ENCODE data around the gene STAC3. TPM values are rescaled to one million over a fixed set of nuclear protein-coding genes. Genes with fewer than 3 reads are reported as not detected.

The STAC3 gene
- polyA plus RNA-seq, 3 donors: 5.2 to 8.0 (median 6.1) TPM

DNA sequence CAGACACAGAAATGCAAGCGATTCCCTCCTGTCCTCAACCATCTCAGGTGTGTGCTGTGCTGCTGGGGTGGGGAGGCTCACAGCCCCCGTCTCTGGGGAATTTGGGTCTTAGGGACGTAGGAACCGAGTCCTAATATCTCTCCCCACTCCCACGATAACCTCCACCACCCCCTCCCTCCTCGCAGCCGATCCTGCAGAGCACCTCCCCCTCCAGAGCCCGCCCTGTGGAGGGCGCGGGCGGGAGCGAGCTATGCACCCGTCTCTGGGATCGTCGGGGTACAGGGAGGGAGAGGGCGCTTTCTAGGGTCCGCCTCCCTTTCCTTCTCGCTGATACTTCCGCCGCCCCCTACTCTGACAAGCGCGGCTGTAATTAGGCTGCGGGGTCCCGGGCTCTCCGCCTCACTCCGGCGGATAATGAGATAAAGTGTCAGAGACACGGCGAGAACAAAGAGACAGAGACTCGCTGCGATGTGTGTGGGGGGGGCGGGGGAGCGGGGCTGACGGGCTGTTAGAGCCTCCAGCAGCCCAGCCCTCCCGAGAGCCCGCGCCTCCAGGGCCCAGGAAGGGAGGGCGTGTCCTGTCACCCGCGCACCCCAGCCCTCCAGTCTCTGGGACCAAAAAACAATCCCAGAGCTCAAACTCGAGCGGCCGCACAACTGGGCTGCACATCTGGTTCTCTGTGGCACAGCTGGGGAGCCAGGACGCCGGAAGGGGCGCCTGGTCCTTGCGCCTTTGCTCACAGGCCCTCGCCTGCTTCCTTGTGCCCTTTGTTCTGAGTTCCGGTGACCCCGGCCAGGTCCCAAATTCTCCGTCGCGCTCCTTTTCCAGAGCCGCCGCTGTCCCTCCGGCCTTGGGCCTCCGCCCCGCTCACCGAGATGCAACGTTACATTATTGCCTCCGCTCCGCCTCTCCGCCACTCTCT lies 12.8 kb downstream of the STAC3 start:
- no peak for DNase-seq (ENCODE audit: extremely low read depth in 1 of 11, low read depth in 9 of 11, low spot score in 4 of 11)

DNA sequence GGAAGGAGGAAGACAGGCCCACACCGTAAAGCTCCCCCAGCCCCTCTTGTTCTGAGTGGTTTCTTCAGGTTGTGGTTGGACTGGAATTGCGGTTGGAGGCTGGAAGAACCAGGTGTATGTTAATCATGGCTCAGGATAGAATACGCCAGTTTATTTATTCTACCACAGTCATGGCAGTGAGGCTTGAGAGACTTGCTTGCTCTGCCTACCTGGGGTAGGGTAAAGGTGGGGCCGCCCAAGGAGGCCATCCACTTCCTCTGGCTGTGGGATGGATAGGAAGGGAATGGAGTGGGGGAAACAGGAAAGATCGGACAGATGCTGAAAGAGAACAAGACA lies 13.4 kb downstream of the STAC3 start:
- DNase-seq (ENCODE audit: extremely low read depth in 1 of 11, low read depth in 9 of 11, low spot score in 4 of 11): no peak

DNA sequence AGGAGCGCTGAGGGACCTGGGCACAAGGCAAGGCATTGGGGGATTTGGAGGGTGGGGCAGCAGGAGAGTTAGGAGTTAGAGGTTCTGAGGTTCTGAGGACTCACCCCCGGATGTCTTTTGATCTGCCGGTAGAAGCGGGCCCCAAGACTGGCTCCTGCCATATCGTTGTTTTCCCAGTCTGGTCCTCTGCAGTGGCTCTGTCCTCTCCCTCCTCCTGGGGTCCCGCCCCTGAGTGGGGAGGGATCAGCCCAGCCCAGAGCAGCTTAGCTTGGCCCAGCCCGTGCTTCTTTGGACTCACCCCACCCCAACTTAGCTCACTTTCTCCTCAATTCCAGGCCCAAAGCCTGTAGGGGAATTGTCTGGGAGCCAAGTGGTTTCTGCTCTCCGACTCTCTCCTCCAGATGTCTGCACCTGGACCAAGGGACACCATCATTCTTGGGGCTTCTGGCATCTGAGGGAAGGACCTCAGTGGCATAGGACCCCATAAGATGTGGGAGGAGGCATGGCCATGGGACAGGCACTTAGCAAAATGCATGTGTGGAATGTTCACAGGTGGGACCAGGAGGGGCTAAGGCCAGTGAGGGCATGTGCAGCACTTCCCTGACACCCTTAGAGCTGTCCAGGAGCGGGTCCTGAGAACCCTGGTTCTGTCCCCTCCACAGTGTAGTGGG lies 13.9 kb downstream of the STAC3 start:
- DNase-seq (ENCODE audit: extremely low read depth in 1 of 11, low read depth in 9 of 11, low spot score in 4 of 11): no peak

GRCh38 chr12:57236201-57236924 lies 14.6 kb downstream of the STAC3 start:
- no peak for DNase-seq (ENCODE audit: extremely low read depth in 1 of 11, low read depth in 9 of 11, low spot score in 4 of 11)

DNA sequence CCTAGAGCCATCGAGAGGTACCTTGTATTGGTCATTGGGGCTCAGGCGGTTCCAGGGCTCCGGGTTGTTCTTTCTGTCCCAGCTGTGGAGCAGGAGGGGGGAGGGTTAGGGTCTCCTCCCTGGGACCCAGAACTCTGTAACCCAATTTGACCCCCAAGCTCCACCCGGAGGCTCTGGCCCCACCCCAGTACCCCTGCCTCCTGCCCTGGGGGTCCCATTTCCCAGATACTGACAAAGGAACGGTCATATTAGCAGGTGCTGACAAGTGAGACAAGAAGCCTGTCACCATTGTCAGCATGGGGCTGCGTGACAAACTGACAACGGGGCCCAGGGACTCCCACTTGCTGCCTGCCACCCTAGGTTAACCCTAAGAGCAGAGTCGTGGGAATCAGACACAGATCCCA lies 15.3 kb downstream of the STAC3 start:
- no peak for DNase-seq (ENCODE audit: extremely low read depth in 1 of 11, low read depth in 9 of 11, low spot score in 4 of 11)

- DNase-seq (ENCODE audit: extremely low read depth in 1 of 11, low read depth in 9 of 11, low spot score in 4 of 11): peak in 2 of 11 donors; percentile 54 to 63
Observed at GRCh38 chr12:57235017-57235727, 15.8 kb downstream of the STAC3 start.

GRCh38 chr12:57234571-57235016 lies 16.4 kb downstream of the STAC3 start:
- no peak for DNase-seq (ENCODE audit: extremely low read depth in 1 of 11, low read depth in 9 of 11, low spot score in 4 of 11)

DNA sequence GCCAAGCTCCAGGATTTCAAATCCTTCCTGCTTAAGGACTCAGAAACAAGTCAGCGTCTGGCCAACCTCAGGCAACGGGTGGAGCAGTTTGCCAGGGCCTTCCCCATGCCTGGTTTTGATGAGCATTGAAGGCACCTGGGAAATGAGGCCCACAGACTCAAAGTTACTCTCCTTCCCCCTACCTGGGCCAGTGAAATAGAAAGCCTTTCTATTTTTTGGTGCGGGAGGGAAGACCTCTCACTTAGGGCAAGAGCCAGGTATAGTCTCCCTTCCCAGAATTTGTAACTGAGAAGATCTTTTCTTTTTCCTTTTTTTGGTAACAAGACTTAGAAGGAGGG lies 16.8 kb downstream of the STAC3 start:
- DNase-seq (ENCODE audit: extremely low read depth in 1 of 11, low read depth in 9 of 11, low spot score in 4 of 11): no peak

DNA sequence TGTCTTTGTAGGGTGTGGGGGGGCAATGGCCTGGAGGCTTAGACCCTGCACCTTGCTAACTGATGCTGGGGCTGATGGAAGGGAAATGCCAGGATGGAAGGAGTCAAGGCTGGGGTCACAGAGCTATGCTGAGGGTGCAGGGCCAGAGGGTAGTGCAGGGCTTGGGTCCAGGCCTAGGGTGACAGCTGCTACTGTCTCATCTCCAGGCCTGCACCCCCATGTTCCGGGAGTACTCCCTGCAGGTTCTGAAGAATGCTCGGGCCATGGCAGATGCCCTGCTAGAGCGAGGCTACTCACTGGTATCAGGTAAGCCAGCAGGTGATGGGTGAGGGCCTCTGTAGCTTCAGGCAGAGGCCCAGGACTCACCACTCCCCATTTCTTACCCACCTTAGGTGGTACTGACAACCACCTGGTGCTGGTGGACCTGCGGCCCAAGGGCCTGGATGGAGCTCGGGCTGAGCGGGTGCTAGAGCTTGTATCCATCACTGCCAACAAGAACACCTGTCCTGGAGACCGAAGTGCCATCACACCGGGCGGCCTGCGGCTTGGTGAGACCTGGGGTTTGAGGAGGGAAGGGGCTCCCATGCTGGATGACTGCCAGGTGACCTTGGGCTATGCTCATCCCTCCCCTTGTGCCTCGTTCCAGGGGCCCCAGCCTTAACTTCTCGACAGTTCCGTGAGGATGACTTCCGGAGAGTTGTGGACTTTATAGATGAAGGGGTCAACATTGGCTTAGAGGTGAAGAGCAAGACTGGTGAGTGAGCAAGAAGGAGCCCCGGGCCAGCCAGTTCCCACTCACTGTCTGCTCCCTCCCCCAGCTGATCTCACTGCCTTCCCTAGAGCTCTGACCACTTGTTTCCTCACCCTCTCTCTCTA lies 17.4 kb downstream of the STAC3 start:
- no peak for DNase-seq (ENCODE audit: extremely low read depth in 1 of 11, low read depth in 9 of 11, low spot score in 4 of 11)

DNA sequence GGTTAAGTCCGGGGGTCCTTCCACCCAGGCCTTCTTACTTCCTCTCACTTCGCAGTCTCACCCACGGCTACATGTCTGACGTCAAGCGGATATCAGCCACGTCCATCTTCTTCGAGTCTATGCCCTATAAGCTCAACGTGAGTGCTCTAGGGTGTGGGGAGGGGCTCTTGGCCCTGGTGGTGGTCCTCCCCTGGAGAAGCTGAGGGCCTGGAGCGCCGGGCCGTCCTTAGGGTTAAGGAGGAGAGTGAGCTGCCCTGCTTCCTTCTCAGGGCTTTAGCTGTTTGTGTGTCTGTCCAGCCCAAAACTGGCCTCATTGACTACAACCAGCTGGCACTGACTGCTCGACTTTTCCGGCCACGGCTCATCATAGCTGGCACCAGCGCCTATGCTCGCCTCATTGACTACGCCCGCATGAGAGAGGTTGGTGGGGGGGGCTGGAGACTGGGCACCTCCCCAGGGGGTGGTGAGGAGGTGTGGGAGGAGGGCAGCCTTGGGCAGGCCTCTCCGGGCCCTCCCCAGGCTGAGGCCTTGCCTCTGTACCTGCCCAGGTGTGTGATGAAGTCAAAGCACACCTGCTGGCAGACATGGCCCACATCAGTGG lies 18.7 kb downstream of the STAC3 start:
- no peak for DNase-seq (ENCODE audit: extremely low read depth in 1 of 11, low read depth in 9 of 11, low spot score in 4 of 11)

GRCh38 chr12:57231276-57232021 lies 19.5 kb downstream of the STAC3 start:
- no peak for DNase-seq (ENCODE audit: extremely low read depth in 1 of 11, low read depth in 9 of 11, low spot score in 4 of 11)

- no peak for DNase-seq (ENCODE audit: extremely low read depth in 1 of 11, low read depth in 9 of 11, low spot score in 4 of 11)
Observed at GRCh38 chr12:57230381-57231155, 20.4 kb downstream of the STAC3 start.

DNA sequence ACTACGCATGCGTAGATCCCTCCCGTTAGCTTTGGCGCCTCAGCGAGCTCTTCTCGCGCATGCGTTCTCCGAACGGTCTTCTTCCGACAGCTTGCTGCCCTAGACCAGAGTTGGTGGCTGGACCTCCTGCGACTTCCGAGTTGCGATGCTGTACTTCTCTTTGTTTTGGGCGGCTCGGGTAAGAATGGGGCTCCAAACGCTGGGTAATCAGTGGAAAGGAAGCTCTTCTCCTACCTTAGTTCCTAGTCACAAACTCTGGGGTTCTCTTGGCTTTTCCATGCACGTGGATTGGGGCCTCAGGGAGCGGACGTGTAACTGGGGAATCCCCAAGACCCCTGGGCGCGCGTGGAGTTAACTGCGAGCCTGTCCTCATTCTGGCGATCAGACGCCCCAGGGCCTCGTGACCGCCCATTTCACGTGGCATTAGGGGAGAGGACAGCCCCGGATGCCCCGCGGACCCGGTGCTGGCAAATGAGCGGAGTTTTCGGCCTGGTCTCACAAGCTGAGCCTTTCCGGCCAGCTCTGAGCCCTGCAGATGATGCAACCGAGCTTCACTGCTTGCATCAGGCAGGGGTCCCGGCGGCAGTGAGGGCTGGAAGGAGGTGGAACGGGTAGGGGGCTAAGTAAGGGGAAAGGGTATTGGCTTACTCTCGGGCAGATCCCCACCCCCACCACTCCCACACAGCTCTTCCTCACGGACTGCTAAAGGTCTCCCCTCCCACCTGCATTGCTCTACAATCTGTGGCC lies 21.2 kb downstream of the STAC3 start, which contains the start of gene SHMT2:
SHMT2 (plus strand) TSS at position 78 of the 747 bp plus-strand sequence; CDS start at position 146, 68 bp downstream.
- DNase-seq (ENCODE audit: extremely low read depth in 1 of 11, low read depth in 9 of 11, low spot score in 4 of 11): peak; percentile 88 to 96 (median 92)

GRCh38 chr12:57229046-57229633 lies 21.8 kb downstream of the STAC3 start:
- DNase-seq (ENCODE audit: extremely low read depth in 1 of 11, low read depth in 9 of 11, low spot score in 4 of 11): no peak

DNA sequence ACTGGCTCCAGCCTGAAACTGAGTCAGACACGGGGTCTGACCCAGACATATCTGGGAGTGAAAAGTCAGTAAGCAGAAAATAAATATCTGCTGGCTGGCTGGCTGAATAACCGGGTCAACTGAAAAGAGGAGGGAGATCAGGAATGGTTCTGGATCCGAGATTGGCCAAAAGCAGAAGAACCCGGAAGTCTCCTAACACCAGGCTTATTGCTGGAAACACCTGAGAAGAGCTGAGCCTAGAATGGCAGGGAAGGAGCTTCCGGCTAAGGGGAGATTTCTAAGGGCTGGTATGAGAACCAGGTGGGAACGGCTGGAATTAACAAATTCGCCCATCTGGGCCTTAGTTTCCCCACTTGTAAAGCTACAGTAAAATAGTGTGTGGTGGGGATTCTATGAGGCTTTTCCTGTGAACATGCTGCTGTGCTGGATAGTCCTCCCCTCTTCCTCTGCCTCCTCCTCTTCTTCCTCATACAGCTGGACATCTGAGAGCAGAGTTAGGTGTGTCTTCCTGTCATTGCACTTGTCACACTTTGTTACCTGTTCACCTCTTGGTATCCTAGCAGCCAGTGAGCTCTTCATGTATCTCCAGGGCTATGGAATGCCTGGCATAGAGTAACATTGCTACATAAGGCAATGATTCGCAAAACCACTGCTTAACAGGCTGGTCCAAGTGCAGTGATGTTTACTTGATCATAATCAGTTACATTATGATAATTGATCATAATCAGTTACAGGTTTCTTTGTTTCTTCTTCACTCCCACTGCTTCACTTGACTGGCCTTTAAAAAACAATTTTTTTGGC lies 23.5 kb downstream of the STAC3 start:
- DNase-seq (ENCODE audit: extremely low read depth in 1 of 11, low read depth in 9 of 11, low spot score in 4 of 11): no peak
